Trophoblast cell (in vitro differentiated cells and primary cell): Measurements from ENCODE around the gene CFAP90.

Experiments used
- DNase-seq, 2 donors: peaks; one replicate each; pipeline ENCODE4 v3.0.0-alpha.2; 2016
- H2AFZ ChIP-seq: 2 replicates; pipeline ENCODE4 v1.6.1; 2013; ENCODE audit warnings: low read length, moderate library complexity, mild to moderate bottlenecking; ENCODE audit not compliant: insufficient read depth, poor library complexity
- H2AK5ac ChIP-seq: 2 replicates; pipeline ENCODE4 v1.6.1; 2013; ENCODE audit warnings: mild to moderate bottlenecking, low read length
- H2BK120ac ChIP-seq: 2 replicates; pipeline ENCODE4 v1.6.1; 2013; ENCODE audit warnings: low read length, mild to moderate bottlenecking, moderate library complexity; ENCODE audit not compliant: insufficient read depth, poor library complexity
- H2BK12ac ChIP-seq: 2 replicates; pipeline ENCODE4 v1.6.1; 2013; ENCODE audit warnings: mild to moderate bottlenecking, low read length, moderate library complexity
- H2BK5ac ChIP-seq: 2 replicates; pipeline ENCODE4 v1.6.1; 2013; ENCODE audit warnings: low read length, low read depth, moderate library complexity, mild to moderate bottlenecking; ENCODE audit not compliant: poor library complexity
- H3K14ac ChIP-seq: 2 replicates; pipeline ENCODE4 v1.6.1; 2013; ENCODE audit warnings: mild to moderate bottlenecking, low read length
- H3K18ac ChIP-seq: 2 replicates; pipeline ENCODE4 v1.6.1; 2013; ENCODE audit warnings: mild to moderate bottlenecking, low read length
- H3K23ac ChIP-seq: 2 replicates; pipeline ENCODE4 v1.6.1; 2013; ENCODE audit warnings: low read length
- H3K27ac ChIP-seq: 2 replicates; pipeline ENCODE4 v1.5.1; 2013; ENCODE audit warnings: low read depth, mild to moderate bottlenecking, inconsistent platforms, low read length, moderate library complexity
- H3K27me3 ChIP-seq: 2 replicates; pipeline ENCODE4 v1.6.1; 2013; ENCODE audit warnings: inconsistent platforms, mild to moderate bottlenecking, low read length, moderate library complexity; ENCODE audit not compliant: insufficient read depth
- H3K36me3 ChIP-seq, 2 experiments: 1 replicate in 1 of 2; 2 replicates in 1 of 2; pipeline ENCODE4 v1.6.1; 2013; ENCODE audit warnings: low read length in 2 of 2, mild to moderate bottlenecking in 2 of 2, moderate library complexity in 1 of 2; ENCODE audit not compliant: insufficient read depth in 2 of 2, control insufficient read depth in 1 of 2
- H3K4ac ChIP-seq: 2 replicates; pipeline ENCODE4 v1.6.1; 2013; ENCODE audit warnings: low read depth, mild to moderate bottlenecking, low read length, moderate library complexity
- H3K4me1 ChIP-seq, 2 experiments: 1 replicate in 1 of 2; 2 replicates in 1 of 2; pipeline ENCODE4 v1.6.1; 2013; ENCODE audit warnings: low read length in 2 of 2, mild to moderate bottlenecking in 2 of 2, moderate library complexity in 1 of 2; ENCODE audit not compliant: insufficient read depth in 2 of 2, control insufficient read depth in 1 of 2
- H3K4me2 ChIP-seq: 2 replicates; pipeline ENCODE4 v1.6.1; 2013; ENCODE audit warnings: inconsistent platforms, mild to moderate bottlenecking, low read length, moderate library complexity
- H3K4me3 ChIP-seq: 2 replicates; pipeline ENCODE4 v1.5.1; 2013; ENCODE audit warnings: mild to moderate bottlenecking, low read depth, low read length, inconsistent platforms
- H3K79me1 ChIP-seq: one replicate; pipeline ENCODE4 v1.6.1; 2013; ENCODE audit warnings: low read length
- H3K79me2 ChIP-seq: 2 replicates; pipeline ENCODE4 v1.6.1; 2013; ENCODE audit warnings: low read length, mild to moderate bottlenecking; ENCODE audit not compliant: control insufficient read depth, insufficient read depth, poor library complexity
- H3K9ac ChIP-seq: 2 replicates; pipeline ENCODE4 v1.6.1; 2013; ENCODE audit warnings: mild to moderate bottlenecking, low read length
- H3K9me3 ChIP-seq: 2 replicates; pipeline ENCODE4 v1.6.1; 2013; ENCODE audit warnings: low read depth, mild to moderate bottlenecking, control low read depth, inconsistent platforms, low read length; ENCODE audit not compliant: insufficient read depth
- H4K12ac ChIP-seq: 2 replicates; pipeline ENCODE4 v1.6.1; 2013; ENCODE audit warnings: low read depth, mild to moderate bottlenecking, low read length, moderate library complexity
- H4K8ac ChIP-seq: 2 replicates; pipeline ENCODE4 v1.6.1; 2013; ENCODE audit warnings: low read depth, mild to moderate bottlenecking, low read length, moderate library complexity
- H4K91ac ChIP-seq: one replicate; pipeline ENCODE4 v1.6.1; 2013; ENCODE audit warnings: low read depth, mild to moderate bottlenecking, low read length, moderate library complexity
- WGBS: extraction: QIAGEN DNeasy Blood & Tissue Kit; methylation state at CpG from one replicate; pipeline ENCODE4 v1.1.7; 2013; ENCODE audit warnings: missing lambda C conversion rate; ENCODE audit not compliant: insufficient read length, insufficient coverage; ENCODE audit errors: extremely low coverage; 5-methylcytosine and 5-hydroxymethylcytosine counted together

Gene CFAP90

GRCh38 chr5:7857361-7857760 is 6.4 kb upstream of the CFAP90 start:
- no peak overlapping the region for H3K14ac ChIP-seq
- no peak overlapping the region for H4K8ac ChIP-seq
- no peak overlapping the region for H4K12ac ChIP-seq
- no peak overlapping the region for H3K23ac ChIP-seq
- no peak overlapping the region for H3K4me2 ChIP-seq
- no peak for DNase-seq
- H3K36me3 ChIP-seq, result peaks cover 4 to 9% of the 10 kb centered on the region in 2 experiments
- no peak overlapping the region for H3K27ac ChIP-seq
- no peak overlapping the region for H3K4ac ChIP-seq
- no peak overlapping the region for H2BK12ac ChIP-seq
- no peaks in the 10 kb centered on the region for H3K79me1 ChIP-seq
- peaks cover 5% of the 10 kb centered on the region for H3K9me3 ChIP-seq
- no peak overlapping the region for H2BK5ac ChIP-seq
- no peaks in the 10 kb centered on the region for H3K27me3 ChIP-seq
- no peak overlapping the region for H3K9ac ChIP-seq
- no peak overlapping the region for H2BK120ac ChIP-seq
- H3K4me3 ChIP-seq, result no peak overlapping the region
- no peaks in the 10 kb centered on the region for H3K4me1 ChIP-seq
- H2AFZ ChIP-seq, result no peak overlapping the region
- no peak overlapping the region for H4K91ac ChIP-seq
- no peak overlapping the region for H3K18ac ChIP-seq
- no peak overlapping the region for H2AK5ac ChIP-seq
- WGBS, result no CpG with 5 or more reads among the region's 5 CpGs
- H3K79me2 ChIP-seq, result no peaks in the 10 kb centered on the region

- no peak overlapping the region for H4K8ac ChIP-seq
- H3K4ac ChIP-seq, result no peak overlapping the region
- H2AK5ac ChIP-seq, result no peak overlapping the region
- H3K4me3 ChIP-seq, result no peak overlapping the region
- H2BK120ac ChIP-seq, result no peak overlapping the region
- H3K36me3 ChIP-seq, result peaks cover 3 to 6% of the 10 kb centered on the region in 2 experiments
- H3K79me2 ChIP-seq, result no peaks in the 10 kb centered on the region
- peaks cover 5% of the 10 kb centered on the region for H3K9me3 ChIP-seq
- no peak overlapping the region for H3K23ac ChIP-seq
- DNase-seq, result peak; percentile 16 to 72
- H3K27me3 ChIP-seq, result no peaks in the 10 kb centered on the region
- no peak overlapping the region for H3K18ac ChIP-seq
- no peaks in the 10 kb centered on the region for H3K79me1 ChIP-seq
- no peak overlapping the region for H4K91ac ChIP-seq
- H3K4me2 ChIP-seq, result no peak overlapping the region
- H3K14ac ChIP-seq, result no peak overlapping the region
- no peak overlapping the region for H3K27ac ChIP-seq
- no peak overlapping the region for H2AFZ ChIP-seq
- no peak overlapping the region for H2BK5ac ChIP-seq
- no peak overlapping the region for H3K9ac ChIP-seq
- WGBS, result no CpG with 5 or more reads among the region's 2 CpGs
- no peak overlapping the region for H4K12ac ChIP-seq
- H2BK12ac ChIP-seq, result no peak overlapping the region
- peaks cover 0 to 2% of the 10 kb centered on the region in 2 experiments for H3K4me1 ChIP-seq
Measured at GRCh38 chr5:7856855-7857254, 5.9 kb upstream of the CFAP90 start.

GRCh38 chr5:7855611-7856010 is 4.7 kb upstream of the CFAP90 start:
- Histone ChIP-seq H3K4me3 (no peak overlapping the region), H3K79me1 (peaks cover 3% of the 10 kb centered on the region), H4K12ac (no peak overlapping the region), H3K23ac (no peak overlapping the region), H2BK120ac (no peak overlapping the region), H3K36me3 (peaks cover 3 to 4% of the 10 kb centered on the region in 2 experiments), H2BK12ac (no peak overlapping the region), H2AK5ac (no peak overlapping the region), H3K9me3 (peaks cover 5% of the 10 kb centered on the region), H3K14ac (no peak overlapping the region), H2AFZ (no peak overlapping the region), H3K18ac (no peak overlapping the region), H3K4me1 (peaks cover 4 to 11% of the 10 kb centered on the region in 2 experiments), H3K27me3 (no peaks in the 10 kb centered on the region), H4K91ac (no peak overlapping the region), H3K9ac (no peak overlapping the region), H3K79me2 (no peaks in the 10 kb centered on the region), H2BK5ac (no peak overlapping the region), H3K4ac (no peak overlapping the region), H3K4me2 (no peak overlapping the region), H4K8ac (no peak overlapping the region), H3K27ac (no peak overlapping the region)
- DNase-seq, result no peak
- no CpG with 5 or more reads among the region's 3 CpGs for WGBS

GRCh38 chr5:7852988-7853387 is 2.1 kb upstream of the CFAP90 start:
- Histone ChIP-seq H2AFZ (no peak overlapping the region), H4K91ac (no peak overlapping the region), H3K36me3 (no peaks in the 10 kb centered on the region), H3K4me2 (no peak overlapping the region), H3K23ac (no peak overlapping the region), H3K14ac (no peak overlapping the region), H3K4me3 (no peak overlapping the region), H3K9ac (no peak overlapping the region), H3K9me3 (peaks cover 5% of the 10 kb centered on the region), H2BK5ac (no peak overlapping the region), H3K4me1 (peaks cover 4 to 14% of the 10 kb centered on the region in 2 experiments), H4K8ac (no peak overlapping the region), H2BK120ac (no peak overlapping the region), H3K4ac (no peak overlapping the region), H2AK5ac (no peak overlapping the region), H4K12ac (no peak overlapping the region), H3K27ac (no peak overlapping the region), H3K27me3 (no peaks in the 10 kb centered on the region), H2BK12ac (no peak overlapping the region), H3K79me1 (peaks cover 3% of the 10 kb centered on the region), H3K79me2 (no peaks in the 10 kb centered on the region), H3K18ac (no peak overlapping the region)
- DNase-seq, result no peak
- no CpG with 5 or more reads among the region's 2 CpGs for WGBS
